Measurements from ENCODE around the gene GLRX3.

The GLRX3 gene

GRCh38 chr10:130214431-130214830, 78.2 kb downstream of the GLRX3 start:
- Histone ChIP-seq H4K20me1 (ENCODE audit: insufficient read depth) (no peaks in the 10 kb centered on the region), H3K9ac (no peak overlapping the region), H3K27me3 (ENCODE audit: insufficient read depth, low read depth) (no peaks in the 10 kb centered on the region; the same call in 1 of the 2 replicates), H2AFZ (ENCODE audit: low read depth) (no peak overlapping the region), H3K4me1 (ENCODE audit: low read depth, poor library complexity, severe bottlenecking) (no peaks in the 10 kb centered on the region), H3K4me2 (no peak overlapping the region), H3K79me2 (ENCODE audit: insufficient read depth, low read depth) (no peaks in the 10 kb centered on the region), H3K27ac (no peak overlapping the region), H3K36me3 (ENCODE audit: insufficient read depth) (no peaks in the 10 kb centered on the region), H3K4me3 (IDR thresholded peaks at IDR 0.05; ENCODE audit: insufficient read depth, low read depth, low read length) (no peak overlapping the region)
- TF ChIP-seq CTCF (conservative IDR thresholded peaks at IDR 0.05; ENCODE audit: low read depth, low read length), result no peak

GRCh38 chr10:130215151-130215930, 79.2 kb downstream of the GLRX3 start:
- H3K27ac ChIP-seq, result no peak overlapping the region
- H2AFZ ChIP-seq (ENCODE audit: low read depth), result no peak overlapping the region
- H3K4me2 ChIP-seq, result no peak overlapping the region
- no peaks in the 10 kb centered on the region for H3K36me3 ChIP-seq (ENCODE audit: insufficient read depth)
- H3K9ac ChIP-seq, result no peak overlapping the region
- no peaks in the 10 kb centered on the region for H3K79me2 ChIP-seq (ENCODE audit: insufficient read depth, low read depth)
- no peaks in the 10 kb centered on the region for H3K4me1 ChIP-seq (ENCODE audit: low read depth, poor library complexity, severe bottlenecking)
- H4K20me1 ChIP-seq (ENCODE audit: insufficient read depth), result no peaks in the 10 kb centered on the region
- H3K27me3 ChIP-seq (ENCODE audit: insufficient read depth, low read depth), result no peaks in the 10 kb centered on the region; the same call in 1 of the 2 replicates
- no peak overlapping the region for H3K4me3 ChIP-seq (IDR thresholded peaks at IDR 0.05; ENCODE audit: insufficient read depth, low read depth, low read length)
- no peak for TF ChIP-seq CTCF (conservative IDR thresholded peaks at IDR 0.05; ENCODE audit: low read depth, low read length)

- Histone ChIP-seq H2AFZ (ENCODE audit: low read depth) (no peak overlapping the region), H3K27ac (no peak overlapping the region), H3K4me3 (IDR thresholded peaks at IDR 0.05; ENCODE audit: insufficient read depth, low read depth, low read length) (no peak overlapping the region), H3K27me3 (ENCODE audit: insufficient read depth, low read depth) (no peaks in the 10 kb centered on the region; the same call in 1 of the 2 replicates), H3K79me2 (ENCODE audit: insufficient read depth, low read depth) (no peaks in the 10 kb centered on the region), H3K4me1 (ENCODE audit: low read depth, poor library complexity, severe bottlenecking) (no peaks in the 10 kb centered on the region), H3K36me3 (ENCODE audit: insufficient read depth) (no peaks in the 10 kb centered on the region), H4K20me1 (ENCODE audit: insufficient read depth) (no peaks in the 10 kb centered on the region), H3K9ac (no peak overlapping the region), H3K4me2 (no peak overlapping the region)
- TF ChIP-seq CTCF (conservative IDR thresholded peaks at IDR 0.05; ENCODE audit: low read depth, low read length), result no peak
Observed at GRCh38 chr10:130215931-130216231, 79.7 kb downstream of the GLRX3 start.

- Histone ChIP-seq H3K4me3 (IDR thresholded peaks at IDR 0.05; ENCODE audit: insufficient read depth, low read depth, low read length) (no peak overlapping the region), H3K9ac (no peak overlapping the region), H4K20me1 (ENCODE audit: insufficient read depth) (no peaks in the 10 kb centered on the region), H3K4me2 (no peak overlapping the region), H2AFZ (ENCODE audit: low read depth) (no peak overlapping the region), H3K27ac (no peak overlapping the region), H3K4me1 (ENCODE audit: low read depth, poor library complexity, severe bottlenecking) (no peaks in the 10 kb centered on the region), H3K36me3 (ENCODE audit: insufficient read depth) (no peaks in the 10 kb centered on the region), H3K27me3 (ENCODE audit: insufficient read depth, low read depth) (peaks cover 3% of the 10 kb centered on the region; the same call in 1 of the 2 replicates), H3K79me2 (ENCODE audit: insufficient read depth, low read depth) (no peaks in the 10 kb centered on the region)
- TF ChIP-seq CTCF (conservative IDR thresholded peaks at IDR 0.05; ENCODE audit: low read depth, low read length), result no peak
Observed at GRCh38 chr10:130218181-130218641, 82.0 kb downstream of the GLRX3 start.
